ENCODE data around the gene IGFLR1.

DNA sequence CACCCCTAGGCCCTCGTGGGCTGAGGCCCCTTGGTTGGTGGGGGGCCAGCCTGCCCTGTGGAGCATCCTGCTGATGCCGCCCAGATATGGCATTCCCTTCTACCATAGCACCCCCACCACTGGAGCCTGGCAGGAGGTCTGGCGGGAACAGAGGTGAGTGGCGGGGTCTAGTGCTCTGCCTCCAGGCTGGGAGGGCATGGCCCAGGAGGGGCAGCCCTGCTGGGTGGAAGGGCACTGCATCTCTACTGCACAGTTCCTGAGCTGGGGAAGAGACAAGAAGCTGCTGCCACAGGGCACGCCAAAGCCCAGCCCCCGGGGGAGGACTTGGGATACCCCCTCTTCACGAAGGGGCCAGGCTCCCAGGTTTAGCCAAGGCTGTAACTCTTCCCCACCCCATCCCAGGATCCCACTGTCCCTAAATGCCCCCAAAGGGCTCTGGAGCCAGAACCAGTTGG lies 26.9 kb downstream of the IGFLR1 start:
- TF ChIP-seq HDAC2 (IDR thresholded peaks at IDR 0.05) (no peak), CTCF (IDR thresholded peaks at IDR 0.05) (no peak)
